ENCODE data around the gene LOC128125822.

The LOC128125822 gene

GRCh38 chr6:63589952-63590411 is 17.7 kb downstream of the LOC128125822 start:
- ChIA-PET POLR2A (no interaction called here), CTCF (interaction anchor here (1.2 kb wide), 1 partner anchor 174 kb away, joined by 3 read pairs; no protein-coding TSS in a partner anchor)
- Histone ChIP-seq H3K27ac (ENCODE audit: insufficient read depth, low read depth, low read length) (no peak overlapping the region), H2AFZ (ENCODE audit: low read depth, low read length) (no peak overlapping the region), H3K9me1 (replicated peaks; ENCODE audit: control insufficient read depth, extremely low read depth, insufficient read depth, low read length) (no peaks in the 10 kb centered on the region), H3K27me3 (ENCODE audit: control insufficient read depth in 2 of 2, insufficient read depth in 2 of 2, low read length in 2 of 2) (no peaks in the 10 kb centered on the region), H3K9me3 (replicated peaks; ENCODE audit: control insufficient read depth, insufficient read depth, low read length) (no peaks in the 10 kb centered on the region), H4K20me1 (replicated peaks; ENCODE audit: control insufficient read depth, extremely low read depth, insufficient read depth, low read length) (no peaks in the 10 kb centered on the region), H3K9ac (replicated peaks; ENCODE audit: extremely low read depth, insufficient read depth, low read length) (no peak overlapping the region), H3K4me2 (ENCODE audit: insufficient read depth, low read length) (no peak overlapping the region), H3K4me3 (replicated peaks in 1 of 3; ENCODE audit: insufficient read depth in 1 of 3, low read depth in 1 of 3, low read length in 3 of 3) (no peak overlapping the region), H3K36me3 (ENCODE audit: control insufficient read depth in 2 of 2, extremely low read depth in 1 of 2, insufficient read depth in 2 of 2, low read length in 2 of 2) (no peaks in the 10 kb centered on the region), H3K79me2 (ENCODE audit: control insufficient read depth, insufficient read depth, low read length) (no peaks in the 10 kb centered on the region), H3K4me1 (ENCODE audit: control insufficient read depth, extremely low read depth, insufficient read depth, low read length) (no peaks in the 10 kb centered on the region)
- dilution Hi-C loops (cut with MboI; ENCODE audit: extremely low pct_ligation_motif_present, low sequenced_read_pairs) (no loop called here), intact Hi-C loops (cut with micrococcal nuclease) (no loop called here)
- TF ChIP-seq JUN (IDR thresholded peaks at IDR 0.05; ENCODE audit: borderline replicate concordance, insufficient read depth, insufficient read length, low read depth) (no peak), CTCF (IDR thresholded peaks at IDR 0.05; ENCODE audit: extremely low read depth in 1 of 2, insufficient read depth in 1 of 2, low read depth in 1 of 2, low read length in 2 of 2) (no peak), MAX (IDR thresholded peaks at IDR 0.05; ENCODE audit: insufficient read depth, insufficient read length) (no peak), POLR2AphosphoS5 (IDR thresholded peaks at IDR 0.05; ENCODE audit: insufficient read depth, low read depth, low read length) (no peak), MYC (IDR thresholded peaks at IDR 0.05; ENCODE audit: low read depth, low read length) (no peak), FOS (IDR thresholded peaks at IDR 0.05; ENCODE audit: borderline replicate concordance, insufficient read depth, low read length) (no peak), GATA2 (IDR thresholded peaks at IDR 0.05; ENCODE audit: insufficient read depth, insufficient read length, low read depth, low read length) (no peak), EZH2 (IDR thresholded peaks at IDR 0.05; ENCODE audit: borderline replicate concordance, low read depth, low read length, severe bottlenecking) (no peak), POLR2A (IDR thresholded peaks at IDR 0.05; ENCODE audit: low read depth, low read length) (no peak)
- no peak for DNase-seq (ENCODE audit: low read depth, low spot score)
- FAIRE-seq, result no peak
- BruUV-seq (replicated peaks), result no TSS peak

Data from endothelial cell of umbilical vein (primary cell).